ENCODE results near the gene PKHD1. TPM values are rescaled to one million over a fixed set of nuclear protein-coding genes. Genes with fewer than 3 reads are reported as not detected.
A peak's percentile ranks its signal among the peaks of the same experiment; 100 is the strongest.

PKHD1 gene
- total RNA-seq, 4 donors from 2014 or later = 0.16 to 0.60 (median 0.32) TPM

DNA sequence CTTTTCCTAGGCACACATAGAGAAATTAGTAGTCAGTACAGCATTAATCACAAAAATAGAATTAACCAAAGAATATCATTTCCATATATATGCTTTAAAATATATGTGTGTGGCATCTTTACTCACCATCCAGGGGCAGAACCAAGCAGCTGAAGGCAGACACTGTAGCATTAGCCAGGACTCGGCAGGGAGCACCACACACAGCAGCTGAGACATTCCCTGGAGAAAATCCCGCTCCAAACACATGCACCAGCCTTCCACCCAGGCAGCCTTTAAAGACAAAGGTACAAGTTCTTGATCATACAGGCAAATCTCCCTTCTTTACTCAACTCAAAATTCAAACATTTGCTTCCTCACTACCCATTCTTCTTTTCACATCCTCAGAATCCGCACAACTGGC is 64.7 kb downstream of the PKHD1 start:
- Histone ChIP-seq H3K27me3 (no peaks in the 10 kb centered on the region), H3K4me3 (no peak overlapping the region), H3K9me3 (no peaks in the 10 kb centered on the region), H3K4me1 (peaks cover 0 to 13% (median 4%) of the 10 kb centered on the region in 4 donors), H3K27ac (no peak overlapping the region), H3K36me3 (no peaks in the 10 kb centered on the region)
- intact Hi-C loops (cut with DNase I; ENCODE audit: low total_unique reads) = no loop called here
- 74 to 80% methylated on average over 3 of the region's 3 CpGs for WGBS, 2 donors (ENCODE audit: low coverage in 1 of 2)
- in situ Hi-C loops (cut with MboI; ENCODE audit: low pct_ligation_motif_present in 1 of 4, low pct_unique_long_range_greater_than_20kb in 1 of 4, low sequenced_read_pairs in 3 of 4) = loop anchor here in 2 of 4 donors (10.0 to 25.0 kb wide), 4 partner anchors 160 to 1210 kb away; partner anchors contain the start of gene TFAP2B (in 2 of the 2)
- DNase-seq = no peak
- TF ChIP-seq EP300 (IDR thresholded peaks at IDR 0.05; ENCODE audit: low read depth) (no peak), POLR2AphosphoS5 (IDR thresholded peaks at IDR 0.05) (no peak), POLR2A (IDR thresholded peaks at IDR 0.05) (no peak)
- TF ChIP-seq, protein P1, sequence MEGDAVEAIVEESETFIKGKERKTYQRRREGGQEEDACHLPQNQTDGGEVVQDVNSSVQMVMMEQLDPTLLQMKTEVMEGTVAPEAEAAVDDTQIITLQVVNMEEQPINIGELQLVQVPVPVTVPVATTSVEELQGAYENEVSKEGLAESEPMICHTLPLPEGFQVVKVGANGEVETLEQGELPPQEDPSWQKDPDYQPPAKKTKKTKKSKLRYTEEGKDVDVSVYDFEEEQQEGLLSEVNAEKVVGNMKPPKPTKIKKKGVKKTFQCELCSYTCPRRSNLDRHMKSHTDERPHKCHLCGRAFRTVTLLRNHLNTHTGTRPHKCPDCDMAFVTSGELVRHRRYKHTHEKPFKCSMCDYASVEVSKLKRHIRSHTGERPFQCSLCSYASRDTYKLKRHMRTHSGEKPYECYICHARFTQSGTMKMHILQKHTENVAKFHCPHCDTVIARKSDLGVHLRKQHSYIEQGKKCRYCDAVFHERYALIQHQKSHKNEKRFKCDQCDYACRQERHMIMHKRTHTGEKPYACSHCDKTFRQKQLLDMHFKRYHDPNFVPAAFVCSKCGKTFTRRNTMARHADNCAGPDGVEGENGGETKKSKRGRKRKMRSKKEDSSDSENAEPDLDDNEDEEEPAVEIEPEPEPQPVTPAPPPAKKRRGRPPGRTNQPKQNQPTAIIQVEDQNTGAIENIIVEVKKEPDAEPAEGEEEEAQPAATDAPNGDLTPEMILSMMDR (IDR thresholded peaks at IDR 0.05) = no peak

DNA sequence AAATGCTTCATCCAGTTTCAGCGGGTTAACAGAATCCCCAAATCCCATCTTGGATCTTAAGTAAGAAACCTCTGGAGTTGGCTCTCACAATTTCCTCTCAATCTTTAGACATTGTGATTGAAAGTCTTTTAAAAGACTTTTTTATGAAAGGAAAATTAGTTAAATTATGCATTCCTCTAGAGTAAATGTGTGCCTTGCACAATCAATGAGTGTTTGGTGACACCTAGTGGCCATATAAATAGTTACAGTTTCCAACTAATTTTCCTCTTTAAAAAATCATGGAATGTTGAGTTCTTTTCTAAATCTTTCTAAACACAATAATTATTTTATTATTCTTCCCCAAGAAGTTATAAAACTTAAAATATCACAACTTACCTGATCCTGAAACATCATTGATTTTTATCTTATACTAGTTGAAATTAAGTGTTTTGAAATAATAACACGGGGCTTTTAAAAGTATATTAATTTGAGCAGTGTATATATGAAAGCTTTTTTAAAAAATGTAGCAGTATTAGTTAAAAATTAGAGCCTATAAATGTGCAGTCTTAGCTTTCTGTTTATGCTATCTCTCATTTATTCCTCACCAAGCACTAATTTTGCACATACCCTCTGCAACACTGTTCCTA is 66.4 kb downstream of the PKHD1 start:
- Histone ChIP-seq H3K4me1 (peaks cover 0 to 13% (median 4%) of the 10 kb centered on the region in 4 donors), H3K27me3 (no peaks in the 10 kb centered on the region), H3K9me3 (no peaks in the 10 kb centered on the region), H3K27ac (no peak overlapping the region), H3K36me3 (no peaks in the 10 kb centered on the region), H3K4me3 (no peak overlapping the region)
- TF ChIP-seq, protein P1 (IDR thresholded peaks at IDR 0.05) = peak; percentile 68 to 84 (median 74)
- no peak for TF ChIP-seq POLR2AphosphoS5 (IDR thresholded peaks at IDR 0.05)
- intact Hi-C loops (cut with DNase I; ENCODE audit: low total_unique reads) = no loop called here
- no peak for DNase-seq
- in situ Hi-C loops (cut with MboI; ENCODE audit: low pct_ligation_motif_present in 1 of 4, low pct_unique_long_range_greater_than_20kb in 1 of 4, low sequenced_read_pairs in 3 of 4) = loop anchor here in 2 of 4 donors (10.0 to 25.0 kb wide), 4 partner anchors 159 to 1209 kb away; partner anchors contain the start of gene TFAP2B (in 2 of the 2)
- 90% methylated on average over 2 of the region's 2 CpGs for WGBS, 2 donors (ENCODE audit: low coverage in 1 of 2)

DNA sequence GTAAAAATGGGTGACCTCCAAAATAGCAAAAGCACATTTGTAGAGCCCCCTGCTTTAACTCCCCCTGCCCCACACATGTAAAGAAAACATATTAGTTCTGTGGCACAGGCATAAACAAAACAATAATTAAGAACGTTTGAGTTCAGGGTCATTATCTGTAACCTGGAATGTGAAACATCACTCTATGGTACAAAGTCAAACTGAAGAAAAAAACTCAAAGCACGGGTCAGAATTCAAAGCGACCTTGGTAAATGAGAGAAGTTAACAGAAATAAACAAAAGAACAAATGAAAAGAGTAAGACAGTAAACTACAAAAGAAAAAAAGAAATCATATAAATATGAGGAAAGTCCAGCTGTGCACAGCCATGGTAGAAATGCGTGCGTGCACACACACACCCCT is 67.5 kb downstream of the PKHD1 start:
- Histone ChIP-seq H3K9me3 (no peaks in the 10 kb centered on the region), H3K4me3 (no peak overlapping the region), H3K27me3 (no peaks in the 10 kb centered on the region), H3K27ac (no peak overlapping the region), H3K4me1 (peaks cover 0 to 13% (median 4%) of the 10 kb centered on the region in 4 donors), H3K36me3 (no peaks in the 10 kb centered on the region)
- intact Hi-C loops (cut with DNase I; ENCODE audit: low total_unique reads) = loop anchor here (10.0 kb wide), 1 partner anchor 165 kb away; no protein-coding TSS in a partner anchor
- in situ Hi-C loops (cut with MboI; ENCODE audit: low pct_ligation_motif_present in 1 of 4, low pct_unique_long_range_greater_than_20kb in 1 of 4, low sequenced_read_pairs in 3 of 4) = loop anchor here in 3 of 4 donors (10.0 to 25.0 kb wide), 4 partner anchors 158 to 1208 kb away; partner anchors contain the start of gene TFAP2B (in 3 of the 3)
- WGBS, 2 donors (ENCODE audit: low coverage in 1 of 2) = 30 to 41% methylated on average over 5 of the region's 5 CpGs
- TF ChIP-seq POLR2A (IDR thresholded peaks at IDR 0.05) (no peak), POLR2AphosphoS5 (IDR thresholded peaks at IDR 0.05) (no peak), EP300 (IDR thresholded peaks at IDR 0.05; ENCODE audit: low read depth) (no peak)
- TF ChIP-seq, protein P1 (IDR thresholded peaks at IDR 0.05) = no peak
- DNase-seq = no peak

DNA sequence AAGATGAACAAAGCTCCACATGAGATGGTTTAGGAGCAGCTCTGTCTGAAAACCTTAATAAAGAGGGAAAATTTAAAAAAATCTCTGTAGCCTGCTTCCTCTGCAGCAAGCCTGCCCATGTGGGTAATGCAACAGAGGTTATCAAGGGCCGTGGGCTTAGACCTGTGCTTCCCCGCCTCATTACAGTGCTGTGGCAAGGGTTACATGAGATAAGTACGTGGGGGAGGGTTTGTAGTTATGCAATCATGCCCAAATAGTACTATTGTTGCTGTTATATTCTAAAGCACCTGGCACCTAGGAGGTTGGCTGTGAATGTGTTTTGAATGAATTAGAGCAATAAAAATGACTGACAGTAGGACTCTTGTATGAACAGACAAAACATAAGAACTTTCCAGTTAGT is 68.3 kb downstream of the PKHD1 start:
- in situ Hi-C loops (cut with MboI; ENCODE audit: low pct_ligation_motif_present in 1 of 4, low pct_unique_long_range_greater_than_20kb in 1 of 4, low sequenced_read_pairs in 3 of 4) (loop anchor here in 2 of 4 donors (10.0 to 25.0 kb wide), 4 partner anchors 157 to 1207 kb away; partner anchors contain the start of gene TFAP2B (in 2 of the 2)), intact Hi-C loops (cut with DNase I; ENCODE audit: low total_unique reads) (loop anchor here (10.0 kb wide), 1 partner anchor 164 kb away; no protein-coding TSS in a partner anchor)
- no peaks in the 10 kb centered on the region for H3K9me3 ChIP-seq
- no peaks in the 10 kb centered on the region for H3K27me3 ChIP-seq
- TF ChIP-seq POLR2A (IDR thresholded peaks at IDR 0.05) (no peak), EP300 (IDR thresholded peaks at IDR 0.05; ENCODE audit: low read depth) (no peak), POLR2AphosphoS5 (IDR thresholded peaks at IDR 0.05) (no peak)
- TF ChIP-seq, protein P1 (IDR thresholded peaks at IDR 0.05) = no peak
- H3K36me3 ChIP-seq = no peaks in the 10 kb centered on the region
- H3K27ac ChIP-seq = no peak overlapping the region
- no peak for DNase-seq
- H3K4me1 ChIP-seq = peaks cover 0 to 13% (median 4%) of the 10 kb centered on the region in 4 donors
- H3K4me3 ChIP-seq = no peak overlapping the region
- 24 to 57% methylated on average over 3 of the region's 3 CpGs for WGBS, 2 donors (ENCODE audit: low coverage in 1 of 2)
